IMR-90 (cell line): ENCODE measurements around the gene AKIRIN2. TPM values are rescaled to one million over a fixed set of nuclear protein-coding genes. Genes with fewer than 3 reads are reported as not detected.

Experiments used
- ATAC-seq: fragments of 200-7000 bp; cut with Tn5 transposase; 2 replicates; pipeline ENCODE4 v1.9.1; 2020; ENCODE audit warnings: low read depth, mild to moderate bottlenecking, moderate library complexity
- BruUV-seq: library from RNA; stranded (reverse); fragments of 400-500 nt; replicated peaks from 2 replicates; lab custom pipeline; 2021; lab: Mats Ljungman, UMichigan
- CTCF ChIA-PET: fragments of 300-600 bp; formaldehyde crosslinking; extraction: SDS; loops from one replicate; lab custom pipeline; 2021; ENCODE audit warnings: antibody characterized with exemption; lab: Yijun Ruan, JAX
- POLR2A ChIA-PET: fragments of 300-600 bp; sonication (Branson Sonifier 250); formaldehyde crosslinking; loops from one replicate; lab custom pipeline; 2022; ENCODE audit warnings: antibody characterized with exemption; ENCODE audit not compliant: unreplicated experiment; lab: Charles Lee
- DNase-seq: peaks from one replicate; pipeline ENCODE4 v3.0.0; 2013
- H2AFZ ChIP-seq: replicated peaks from 2 replicates; pipeline ENCODE3; 2013; ENCODE audit warnings: low read length, mild to moderate bottlenecking; ENCODE audit not compliant: poor library complexity
- H2AK5ac ChIP-seq: 2 replicates; pipeline ENCODE4 v1.6.1; 2013; ENCODE audit warnings: low read depth, low read length, inconsistent platforms
- H2AK9ac ChIP-seq: replicated peaks from 2 replicates; pipeline ENCODE3; 2013; ENCODE audit warnings: mild to moderate bottlenecking, low read depth, low read length, moderate library complexity; ENCODE audit not compliant: poor library complexity
- H2BK120ac ChIP-seq: 2 replicates; pipeline ENCODE4 v1.6.1; 2013; ENCODE audit warnings: low read depth, low read length, inconsistent platforms
- H2BK15ac ChIP-seq: 3 replicates; pipeline ENCODE4 v1.6.1; 2013; ENCODE audit warnings: low read depth, low read length, inconsistent platforms
- H2BK20ac ChIP-seq: 2 replicates; pipeline ENCODE4 v1.6.1; 2013; ENCODE audit warnings: low read depth, mild to moderate bottlenecking, inconsistent platforms, low read length, moderate library complexity
- H2BK5ac ChIP-seq: 2 replicates; pipeline ENCODE4 v1.6.1; 2013; ENCODE audit warnings: mild to moderate bottlenecking, low read depth, low read length, inconsistent platforms; ENCODE audit not compliant: poor library complexity, severe bottlenecking
- H3K14ac ChIP-seq: replicated peaks from 2 replicates; pipeline ENCODE4 v1.6.1; 2013; ENCODE audit warnings: low read depth, low read length, inconsistent platforms
- H3K18ac ChIP-seq: 2 replicates; pipeline ENCODE4 v1.6.1; 2013; ENCODE audit warnings: low read depth, low read length, control low read depth
- H3K23ac ChIP-seq: 2 replicates; pipeline ENCODE4 v1.6.1; 2013; ENCODE audit warnings: low read depth, low read length, inconsistent platforms
- H3K27ac ChIP-seq: 2 replicates; pipeline ENCODE4 v1.5.1; 2013; ENCODE audit warnings: mild to moderate bottlenecking, control low read depth, low read length; ENCODE audit not compliant: insufficient read depth
- H3K27me3 ChIP-seq: 2 replicates; pipeline ENCODE4 v1.6.1; 2013; ENCODE audit warnings: low read length; ENCODE audit not compliant: control insufficient read depth, insufficient read depth
- H3K36me3 ChIP-seq: 2 replicates; pipeline ENCODE4 v1.6.1; 2013; ENCODE audit warnings: low read length, mixed read lengths; ENCODE audit not compliant: control insufficient read depth, insufficient read depth
- H3K4ac ChIP-seq: 2 replicates; pipeline ENCODE4 v1.6.1; 2013; ENCODE audit warnings: low read depth, low read length, inconsistent platforms
- H3K4me1 ChIP-seq: 2 replicates; pipeline ENCODE4 v1.6.1; 2013; ENCODE audit warnings: low read length, mixed read lengths; ENCODE audit not compliant: control insufficient read depth, insufficient read depth
- H3K4me2 ChIP-seq: 2 replicates; pipeline ENCODE4 v1.6.1; 2013; ENCODE audit warnings: low read depth, mild to moderate bottlenecking, control low read depth, low read length, moderate library complexity
- H3K4me3 ChIP-seq: 2 replicates; pipeline ENCODE4 v1.5.1; 2013; ENCODE audit warnings: low read depth, mild to moderate bottlenecking, control low read depth, low read length, moderate library complexity; ENCODE audit not compliant: insufficient read depth
- H3K56ac ChIP-seq: 2 replicates; pipeline ENCODE4 v1.6.1; 2013; ENCODE audit warnings: low read length, inconsistent platforms; ENCODE audit not compliant: insufficient read depth; ENCODE audit errors: extremely low read depth
- H3K79me1 ChIP-seq, 2 experiments: 2 replicates each; pipeline ENCODE4 v1.6.1; 2013; ENCODE audit warnings: low read length in 2 of 2, inconsistent platforms in 1 of 2, low read depth in 1 of 2
- H3K9ac ChIP-seq: 2 replicates; pipeline ENCODE4 v1.6.1; 2013; ENCODE audit warnings: low read depth, low read length, control low read depth
- H3K9me1 ChIP-seq: 2 replicates; pipeline ENCODE4 v1.6.1; 2013; ENCODE audit warnings: low read length, inconsistent platforms; ENCODE audit not compliant: insufficient read depth
- H3K9me3 ChIP-seq: 2 replicates; pipeline ENCODE4 v1.6.1; 2013; ENCODE audit warnings: low read length; ENCODE audit not compliant: control insufficient read depth, insufficient read depth
- H4K20me1 ChIP-seq: 2 replicates; pipeline ENCODE4 v1.6.1; 2013; ENCODE audit warnings: low read length, inconsistent platforms; ENCODE audit not compliant: insufficient read depth
- H4K5ac ChIP-seq: 2 replicates; pipeline ENCODE4 v1.6.1; 2013; ENCODE audit warnings: mild to moderate bottlenecking, low read depth, low read length, control low read depth
- H4K8ac ChIP-seq, 2 experiments: 2 replicates each; pipeline ENCODE4 v1.6.1; 2013; ENCODE audit warnings: low read depth in 2 of 2, low read length in 2 of 2, control low read depth in 1 of 2, inconsistent platforms in 1 of 2
- H4K91ac ChIP-seq: 2 replicates; pipeline ENCODE4 v1.6.1; 2013; ENCODE audit warnings: low read depth, low read length, inconsistent platforms; ENCODE audit not compliant: insufficient read depth
- RFX5 ChIP-seq: IDR thresholded peaks from 2 replicates; pipeline ENCODE4 v1.8.0; 2012; ENCODE audit warnings: low read depth, mild to moderate bottlenecking, low read length, moderate library complexity
- WGBS, 2 experiments: methylation state at CpG; one replicate each; pipeline versions ENCODE4 v1.1.5 to v1.1.7; 2013; ENCODE audit warnings: missing lambda C conversion rate in 2 of 2; ENCODE audit not compliant: insufficient read length in 1 of 2; ENCODE audit errors: extremely low coverage in 2 of 2; 5-methylcytosine and 5-hydroxymethylcytosine counted together
- dilution Hi-C: fragments of 300-500 bp; cut with HindIII; formaldehyde crosslinking; loops from one replicate; pipeline ENCODE4 v1.14.3; 2018; ENCODE audit warnings: low sequenced_read_pairs; ENCODE audit not compliant: unreplicated experiment
- in situ Hi-C: fragments of 300-500 bp; cut with MboI; formaldehyde crosslinking; loops from 3 replicates; pipeline ENCODE4 v1.14.3; 2019; ENCODE audit warnings: low sequenced_read_pairs, inconsistent platforms, mixed read lengths
- intact Hi-C: fragments of 100-400 bp; cut with micrococcal nuclease; formaldehyde crosslinking; loops from 2 replicates; pipeline ENCODE4 v1.10.0; 2022
- polyA plus RNA-seq, 3 experiments: library from polyadenylated mRNA; depleted of rRNA; stranded (reverse); fragments of >200 nt; gene quantifications; 2 replicates each; pipeline ENCODE4 v1.2.3, GENCODE V29; 2012; ENCODE audit warnings: low replicate concordance in 1 of 3
- total RNA-seq: library from RNA; depleted of rRNA; stranded (reverse); fragments of >200 nt; gene quantifications from 2 replicates; pipeline ENCODE4 v1.2.3, GENCODE V29; 2012

The AKIRIN2 gene
- total and polyA plus RNA-seq, 2 of the 4 experiments (the other 2 are of a cell fraction) = 7.9 to 26.6 TPM

DNA sequence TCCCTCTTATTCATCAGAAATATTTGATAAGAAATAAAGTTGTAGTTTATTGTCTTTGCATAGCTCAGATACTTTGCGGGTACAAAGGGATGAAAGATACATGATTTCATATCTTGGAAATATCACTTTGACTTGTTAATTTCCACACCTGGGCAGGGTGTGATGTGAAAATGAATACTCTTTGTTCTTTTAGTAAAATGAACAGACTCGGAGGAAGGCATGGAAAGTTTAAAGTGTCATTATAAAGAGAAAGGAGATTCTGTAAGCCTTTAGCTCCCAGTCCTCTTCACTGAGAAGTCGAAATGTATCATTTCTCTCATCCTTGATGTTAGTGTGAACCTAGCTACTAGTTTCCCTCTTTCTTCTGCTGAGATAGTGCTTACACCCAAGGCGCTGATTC, 36.7 kb upstream of the AKIRIN2 start:
- Histone ChIP-seq H2BK120ac (no peak overlapping the region), H2AFZ (no peak overlapping the region), H3K79me1 (no peaks in the 10 kb centered on the region), H4K5ac (no peak overlapping the region), H3K4ac (no peak overlapping the region), H2BK5ac (no peak overlapping the region), H2BK20ac (no peak overlapping the region), H3K4me1 (no peaks in the 10 kb centered on the region), H3K27me3 (no peaks in the 10 kb centered on the region), H2BK15ac (no peak overlapping the region), H4K91ac (no peak overlapping the region), H3K9me3 (no peaks in the 10 kb centered on the region), H3K27ac (no peak overlapping the region), H3K14ac (no peak overlapping the region), H4K8ac (no peak overlapping the region), H4K20me1 (no peaks in the 10 kb centered on the region), H3K9me1 (no peaks in the 10 kb centered on the region), H3K36me3 (no peaks in the 10 kb centered on the region), H3K18ac (no peak overlapping the region), H2AK5ac (no peak overlapping the region), H3K9ac (no peak overlapping the region), H3K23ac (no peak overlapping the region), H2AK9ac (no peak overlapping the region), H3K4me2 (no peak overlapping the region), H3K56ac (no peak overlapping the region), H3K4me3 (no peak overlapping the region)
- in situ Hi-C loops = no loop called here
- WGBS, 2 experiments = no CpG with 5 or more reads among the region's 4 CpGs
- dilution Hi-C loops = no loop called here
- no peak for TF ChIP-seq RFX5
- BruUV-seq = no TSS peak
- DNase-seq (no peak), ATAC-seq (no peak)
- POLR2A ChIA-PET = no interaction called here
- intact Hi-C loops = no loop called here
- CTCF ChIA-PET = no interaction called here
